ENCODE results near the gene RPTOR.

Gene RPTOR

DNA sequence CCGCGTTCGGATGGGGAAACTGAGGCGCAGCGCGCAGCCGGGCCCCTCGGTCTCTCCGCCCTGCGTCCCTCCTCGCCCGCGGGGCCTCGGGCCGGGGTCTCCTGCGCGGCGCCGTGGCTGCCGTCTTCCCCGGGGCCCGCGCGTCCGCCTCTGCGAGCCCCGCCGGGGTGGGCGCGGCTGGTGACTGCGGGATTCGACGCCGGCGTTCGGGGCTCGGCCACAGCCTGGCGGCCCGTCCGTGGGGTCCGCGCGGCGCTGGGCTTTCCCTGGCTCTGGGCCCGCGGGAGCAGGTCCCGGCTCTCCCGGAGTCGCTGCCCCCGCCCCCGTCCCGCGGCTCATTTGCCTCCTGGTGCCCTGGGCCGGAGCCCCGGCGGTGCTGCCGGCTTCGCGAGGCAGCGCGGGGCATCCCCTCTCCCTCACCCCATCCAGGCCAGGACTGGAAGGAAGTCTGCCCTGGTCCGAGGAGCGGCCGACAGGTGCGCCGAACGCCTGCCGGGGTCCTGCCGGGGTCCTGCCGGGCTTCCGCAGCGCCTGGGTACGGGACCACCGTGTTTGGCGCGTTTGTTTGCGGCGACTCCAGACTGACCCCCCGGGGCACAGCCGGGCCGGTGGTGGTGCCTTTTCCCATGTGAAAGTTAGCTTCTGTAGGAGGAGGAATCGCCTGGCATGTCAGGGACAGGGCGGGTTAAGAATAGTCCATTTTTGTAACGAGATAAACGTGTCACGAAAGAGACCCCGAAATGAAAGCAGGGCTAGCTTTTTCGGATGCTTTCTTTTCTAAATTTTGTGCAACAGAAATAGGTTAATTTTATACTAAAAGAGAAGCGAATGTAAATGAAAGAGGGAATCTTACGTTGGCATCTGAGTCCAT is 447.7 kb downstream of the RPTOR start:
- DNase-seq: no peak
- H3K27ac Mint-ChIP-seq: peak overlapping the region; percentile 80
- H3K27me3 Mint-ChIP-seq: no peaks in the 10 kb centered on the region
- peaks cover 27% of the 10 kb centered on the region for H3K4me1 Mint-ChIP-seq (ENCODE audit: low read depth)
- H3K9me3 Mint-ChIP-seq: no peaks in the 10 kb centered on the region
- peaks cover 30% of the 10 kb centered on the region for H3K36me3 Mint-ChIP-seq (ENCODE audit: low read depth)
- peak overlapping the region; percentile 78 for H3K4me3 Mint-ChIP-seq

DNA sequence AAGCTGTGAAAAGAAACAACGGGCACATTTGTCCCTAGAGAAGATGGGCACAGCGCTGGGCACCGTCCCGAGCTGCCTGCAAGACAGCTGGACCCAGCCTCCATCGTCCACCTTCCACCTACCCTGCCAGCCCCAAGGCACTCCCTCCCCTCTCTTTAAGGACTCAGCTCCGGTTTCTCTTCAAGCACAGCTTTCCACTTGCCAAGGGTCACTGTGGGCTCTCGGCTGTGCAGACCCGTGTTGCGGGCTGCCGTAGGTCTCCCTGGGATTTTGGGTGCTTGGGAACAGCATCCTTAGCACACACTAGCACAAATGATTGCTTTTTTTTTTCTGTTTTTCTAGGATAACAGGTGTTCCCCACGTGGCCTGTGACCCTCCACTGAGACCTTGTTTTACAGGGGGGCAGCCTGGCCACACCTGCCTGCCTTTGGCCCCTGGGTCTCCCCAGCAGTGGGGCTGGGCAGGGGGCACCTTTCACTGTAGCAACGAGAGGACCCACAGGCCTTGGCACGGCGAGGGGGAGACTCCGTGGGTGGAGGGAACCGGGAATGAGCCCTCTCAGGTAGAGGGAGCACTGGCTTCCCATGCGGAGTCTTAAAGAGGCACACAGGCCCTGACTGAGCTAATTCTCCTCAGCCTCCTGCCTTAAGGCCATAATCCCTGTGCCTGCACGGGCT is 448.4 kb downstream of the RPTOR start:
- Mint-ChIP-seq H3K4me1 (ENCODE audit: low read depth) (peaks cover 27% of the 10 kb centered on the region), H3K27me3 (no peaks in the 10 kb centered on the region), H3K36me3 (ENCODE audit: low read depth) (peaks cover 37% of the 10 kb centered on the region), H3K4me3 (peak overlapping the region; percentile 78), H3K27ac (peak overlapping the region; percentile 80), H3K9me3 (no peaks in the 10 kb centered on the region)
- no peak for DNase-seq

DNA sequence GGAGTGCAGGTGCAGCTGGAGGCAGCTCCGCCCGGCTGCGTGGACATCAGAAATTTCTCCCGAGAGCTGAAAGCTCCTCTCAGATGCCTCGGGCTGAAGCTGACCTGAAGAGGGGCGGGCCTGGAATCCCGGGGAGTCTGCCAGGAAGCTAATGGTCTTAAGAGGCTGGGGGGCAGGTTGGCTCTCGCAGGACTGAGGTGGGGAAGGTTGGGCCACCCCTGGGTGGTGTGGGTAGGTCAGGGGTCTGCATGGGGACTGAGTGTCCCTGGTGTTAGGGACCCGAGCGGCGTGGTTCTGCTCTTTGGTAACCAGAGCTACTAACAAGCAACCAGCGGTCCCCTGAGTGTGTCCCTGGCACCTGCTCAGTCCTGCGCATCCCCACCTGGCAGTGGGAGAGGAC is 450.5 kb downstream of the RPTOR start:
- Mint-ChIP-seq H3K27me3 (no peaks in the 10 kb centered on the region), H3K4me3 (no peak overlapping the region), H3K27ac (no peak overlapping the region), H3K4me1 (ENCODE audit: low read depth) (peaks cover 16% of the 10 kb centered on the region), H3K36me3 (ENCODE audit: low read depth) (peaks cover 55% of the 10 kb centered on the region), H3K9me3 (no peaks in the 10 kb centered on the region)
- no peak for DNase-seq

DNA sequence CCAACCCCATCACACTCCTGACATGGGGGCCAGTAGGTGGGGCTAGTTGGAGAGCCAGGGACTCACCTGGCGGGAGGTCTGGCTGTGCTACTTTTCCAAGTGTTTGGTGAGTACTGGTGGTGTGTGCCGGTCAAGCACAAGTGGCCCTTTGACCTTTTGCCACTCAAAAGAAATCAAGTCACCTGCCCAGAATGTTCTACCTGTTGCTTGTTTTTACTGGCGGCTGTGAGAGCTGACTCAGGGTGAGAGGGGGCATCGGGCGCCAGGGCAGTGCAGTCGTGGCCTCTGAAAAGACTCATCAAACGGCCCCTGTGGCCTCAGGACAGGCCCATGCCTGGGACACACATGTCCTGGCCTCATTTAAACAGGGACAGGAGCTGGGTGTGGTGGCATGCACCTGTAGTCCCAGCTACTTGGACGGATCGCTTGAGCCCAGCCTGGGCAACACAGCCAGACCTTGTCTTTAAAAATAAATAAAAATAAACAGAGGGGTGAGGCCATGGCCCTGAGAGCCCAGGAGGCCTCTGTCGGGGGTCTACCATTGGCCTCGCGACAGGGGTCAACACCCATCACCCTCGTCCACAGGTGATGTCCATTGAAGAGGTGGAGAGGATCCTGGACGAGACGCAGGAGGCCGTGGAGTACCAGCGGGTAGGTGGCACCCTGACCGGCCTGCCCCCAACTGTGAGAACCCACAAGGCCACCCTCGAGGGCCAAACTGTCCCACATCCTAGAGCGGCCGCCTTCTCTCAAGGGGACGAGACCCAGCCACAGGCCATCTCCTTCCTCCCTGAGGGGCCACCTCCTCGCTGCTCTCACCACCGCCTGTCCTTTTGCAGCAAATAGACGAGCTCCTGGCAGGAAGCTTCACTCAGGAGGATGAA is 452.0 kb downstream of the RPTOR start:
- Mint-ChIP-seq H3K9me3 (no peaks in the 10 kb centered on the region), H3K4me1 (ENCODE audit: low read depth) (peaks cover 10% of the 10 kb centered on the region), H3K27me3 (peaks cover 5% of the 10 kb centered on the region), H3K36me3 (ENCODE audit: low read depth) (peaks cover 57% of the 10 kb centered on the region), H3K4me3 (no peak overlapping the region), H3K27ac (no peak overlapping the region)
- no peak for DNase-seq

DNA sequence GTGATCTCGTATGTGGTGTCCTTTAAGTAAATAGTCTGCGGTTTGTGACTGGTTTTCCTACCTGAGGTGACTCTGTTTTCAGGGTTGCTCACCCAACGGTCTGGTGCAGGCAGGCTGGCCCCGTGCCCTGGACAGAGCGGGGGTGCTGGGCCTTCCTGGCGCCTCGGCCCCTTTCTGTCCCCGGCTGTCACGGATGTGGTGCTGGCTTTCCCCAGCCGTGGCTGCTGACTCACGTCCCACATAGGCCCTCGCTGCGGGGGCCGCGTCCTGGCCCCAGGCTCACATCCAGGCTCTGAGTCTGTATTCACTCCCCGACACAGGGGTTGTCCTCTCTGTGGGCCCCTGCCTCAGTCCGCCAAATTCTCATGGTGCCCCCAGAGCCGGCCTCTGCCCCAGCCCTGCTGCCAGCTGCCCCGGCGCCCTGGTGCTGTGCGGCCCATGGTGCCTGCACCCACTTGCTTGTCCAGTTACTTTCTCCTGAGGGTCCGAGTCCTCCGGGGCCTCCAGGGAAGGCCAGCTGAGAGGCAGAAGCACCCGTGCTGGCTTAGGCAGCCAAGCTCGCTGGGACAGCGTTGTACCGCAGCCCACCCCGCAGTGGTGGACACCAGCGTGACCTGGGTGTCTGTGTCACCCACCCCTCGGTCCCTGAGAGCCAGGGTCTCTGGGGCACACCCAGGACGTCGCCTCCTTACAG is 452.9 kb downstream of the RPTOR start:
- H3K27me3 Mint-ChIP-seq: peaks cover 10% of the 10 kb centered on the region
- H3K9me3 Mint-ChIP-seq: no peaks in the 10 kb centered on the region
- H3K27ac Mint-ChIP-seq: no peak overlapping the region
- DNase-seq: no peak
- H3K4me1 Mint-ChIP-seq (ENCODE audit: low read depth): peaks cover 14% of the 10 kb centered on the region
- peaks cover 57% of the 10 kb centered on the region for H3K36me3 Mint-ChIP-seq (ENCODE audit: low read depth)
- no peak overlapping the region for H3K4me3 Mint-ChIP-seq

DNA sequence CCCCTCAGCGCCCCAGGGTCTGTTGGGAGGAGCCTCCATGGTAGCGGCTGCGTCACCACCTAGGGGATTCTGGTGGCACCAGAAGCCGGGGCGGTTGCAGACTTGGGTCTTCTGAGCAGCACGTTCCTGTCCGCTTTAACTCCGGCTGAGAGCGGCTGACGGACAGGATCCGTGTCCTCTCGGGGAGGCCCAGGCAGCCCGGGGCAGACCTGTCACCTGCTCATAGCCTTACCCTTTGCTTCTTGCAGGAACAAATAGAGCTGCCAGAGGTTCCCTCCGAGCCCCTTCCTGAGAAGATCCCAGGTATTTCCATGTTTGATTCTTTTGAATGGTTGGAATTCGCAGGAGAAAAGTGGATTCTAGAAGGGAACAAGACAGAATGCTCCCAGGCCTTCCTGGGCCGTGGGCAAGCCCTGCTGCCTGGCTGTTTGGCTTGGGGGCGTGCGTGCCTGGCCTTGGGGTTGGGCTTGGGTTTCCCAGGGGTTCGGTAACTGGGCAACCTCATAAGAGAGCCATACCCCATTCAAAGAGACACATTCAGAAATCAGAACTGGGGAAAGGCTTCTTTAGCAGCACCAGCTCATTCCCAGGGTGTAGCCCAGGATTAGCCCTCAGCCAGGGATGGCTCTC is 453.6 kb downstream of the RPTOR start:
- Mint-ChIP-seq H3K9me3 (no peaks in the 10 kb centered on the region), H3K36me3 (ENCODE audit: low read depth) (peaks cover 53% of the 10 kb centered on the region), H3K27ac (no peak overlapping the region), H3K4me1 (ENCODE audit: low read depth) (peaks cover 12% of the 10 kb centered on the region), H3K27me3 (peaks cover 17% of the 10 kb centered on the region), H3K4me3 (no peak overlapping the region)
- DNase-seq: no peak

DNA sequence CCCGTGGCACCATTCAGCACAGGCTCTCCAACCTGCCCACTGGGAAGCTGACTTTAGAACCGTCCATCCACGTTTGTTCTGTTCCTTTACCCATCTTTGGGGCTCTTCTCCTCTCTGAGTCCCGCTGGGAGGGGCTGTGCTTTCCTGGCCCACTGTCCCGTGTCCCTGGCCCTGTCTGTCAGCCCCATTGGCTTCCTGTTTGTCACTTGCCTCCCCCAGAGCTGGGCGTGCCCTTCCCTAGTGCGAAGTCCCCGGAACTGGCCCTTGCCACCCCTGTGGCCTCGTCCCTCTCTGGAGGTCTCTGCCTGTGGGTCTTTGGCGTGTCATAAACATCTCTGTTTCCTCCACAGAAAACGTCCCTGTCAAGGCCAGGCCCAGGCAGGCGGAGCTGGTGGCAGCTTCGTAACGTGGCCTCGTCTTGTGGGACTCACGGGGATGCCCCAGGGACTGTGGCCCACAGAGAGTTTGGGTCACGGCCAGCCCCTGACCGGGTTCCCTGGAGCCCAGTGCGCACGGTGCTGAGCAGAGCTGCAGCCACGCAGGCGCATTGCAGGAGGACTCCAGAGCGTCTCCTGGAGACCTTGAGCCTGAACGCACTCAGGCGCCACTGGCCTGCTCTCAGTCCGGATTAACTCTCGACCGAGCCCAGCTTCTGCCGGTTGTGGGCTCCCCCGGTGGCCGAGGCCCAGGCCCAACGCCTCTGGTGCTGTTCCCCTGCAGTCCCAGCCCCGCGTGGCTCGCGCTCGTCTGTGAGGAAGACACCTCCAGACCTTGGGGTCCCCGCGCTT is 454.3 kb downstream of the RPTOR start:
- no peaks in the 10 kb centered on the region for H3K9me3 Mint-ChIP-seq
- H3K36me3 Mint-ChIP-seq (ENCODE audit: low read depth): peaks cover 53% of the 10 kb centered on the region
- H3K4me1 Mint-ChIP-seq (ENCODE audit: low read depth): peaks cover 11% of the 10 kb centered on the region
- H3K27me3 Mint-ChIP-seq: peaks cover 22% of the 10 kb centered on the region
- no peak overlapping the region for H3K27ac Mint-ChIP-seq
- H3K4me3 Mint-ChIP-seq: no peak overlapping the region
- no peak for DNase-seq

DNA sequence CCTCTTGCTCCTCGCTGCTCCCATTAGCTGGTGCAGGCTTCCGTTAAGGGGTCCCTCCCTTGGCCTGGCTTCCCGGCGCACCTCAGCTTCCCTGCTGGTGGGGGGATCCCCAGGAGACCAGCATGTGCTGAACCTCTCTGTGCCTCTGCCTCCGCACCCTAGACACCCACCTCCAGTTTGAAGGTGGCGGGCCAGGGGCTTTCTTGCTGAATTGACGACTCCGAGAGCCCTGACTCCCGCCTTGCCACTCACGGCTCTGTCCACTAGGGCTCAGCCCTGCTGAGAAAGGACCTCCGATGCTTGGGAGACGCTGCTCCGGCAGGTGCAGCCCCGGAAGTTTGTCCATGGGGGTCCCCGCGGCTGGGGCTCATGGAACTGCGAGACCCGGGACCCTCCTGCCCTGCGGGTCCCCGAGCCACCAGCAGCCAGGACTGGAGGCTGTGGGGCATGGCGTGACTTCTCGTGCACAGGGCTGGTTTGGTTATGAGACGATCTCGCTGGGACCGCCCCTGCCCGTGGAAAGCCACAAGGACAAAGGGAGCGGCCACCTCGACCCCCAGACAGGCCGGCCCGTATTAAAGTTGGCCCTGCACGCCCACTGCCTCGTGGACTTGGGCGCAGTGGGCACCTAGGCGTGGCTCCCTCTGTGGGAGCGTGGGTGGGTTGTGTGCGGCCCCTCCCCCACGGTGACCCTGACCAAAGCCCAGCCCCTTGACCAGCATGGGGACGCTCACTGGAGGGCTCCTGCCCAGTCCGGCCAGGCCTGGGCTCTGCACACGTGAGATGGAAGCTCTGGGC is 455.1 kb downstream of the RPTOR start:
- Mint-ChIP-seq H3K4me1 (ENCODE audit: low read depth) (peaks cover 15% of the 10 kb centered on the region), H3K36me3 (ENCODE audit: low read depth) (peaks cover 50% of the 10 kb centered on the region), H3K4me3 (no peak overlapping the region), H3K27me3 (peaks cover 27% of the 10 kb centered on the region), H3K9me3 (no peaks in the 10 kb centered on the region), H3K27ac (no peak overlapping the region)
- no peak for DNase-seq

DNA sequence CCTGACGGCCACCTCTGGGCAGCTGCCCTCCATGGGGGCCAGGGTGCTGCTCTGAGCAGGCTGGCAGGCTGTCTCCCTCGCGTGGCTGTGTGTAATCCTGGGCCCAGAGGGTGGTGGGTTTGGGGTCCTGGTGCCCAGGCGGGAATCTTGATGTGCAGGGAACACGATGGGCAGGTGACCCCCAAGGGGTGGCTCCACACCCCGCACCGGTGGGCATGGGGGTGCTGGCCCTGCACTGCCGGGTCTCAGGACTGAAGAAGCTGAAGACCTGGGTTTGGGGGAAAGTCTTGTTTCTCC is 455.6 kb downstream of the RPTOR start:
- Mint-ChIP-seq H3K4me1 (ENCODE audit: low read depth) (peaks cover 17% of the 10 kb centered on the region), H3K36me3 (ENCODE audit: low read depth) (peaks cover 46% of the 10 kb centered on the region), H3K27ac (no peak overlapping the region), H3K4me3 (no peak overlapping the region), H3K27me3 (peaks cover 30% of the 10 kb centered on the region), H3K9me3 (no peaks in the 10 kb centered on the region)
- no peak for DNase-seq

DNA sequence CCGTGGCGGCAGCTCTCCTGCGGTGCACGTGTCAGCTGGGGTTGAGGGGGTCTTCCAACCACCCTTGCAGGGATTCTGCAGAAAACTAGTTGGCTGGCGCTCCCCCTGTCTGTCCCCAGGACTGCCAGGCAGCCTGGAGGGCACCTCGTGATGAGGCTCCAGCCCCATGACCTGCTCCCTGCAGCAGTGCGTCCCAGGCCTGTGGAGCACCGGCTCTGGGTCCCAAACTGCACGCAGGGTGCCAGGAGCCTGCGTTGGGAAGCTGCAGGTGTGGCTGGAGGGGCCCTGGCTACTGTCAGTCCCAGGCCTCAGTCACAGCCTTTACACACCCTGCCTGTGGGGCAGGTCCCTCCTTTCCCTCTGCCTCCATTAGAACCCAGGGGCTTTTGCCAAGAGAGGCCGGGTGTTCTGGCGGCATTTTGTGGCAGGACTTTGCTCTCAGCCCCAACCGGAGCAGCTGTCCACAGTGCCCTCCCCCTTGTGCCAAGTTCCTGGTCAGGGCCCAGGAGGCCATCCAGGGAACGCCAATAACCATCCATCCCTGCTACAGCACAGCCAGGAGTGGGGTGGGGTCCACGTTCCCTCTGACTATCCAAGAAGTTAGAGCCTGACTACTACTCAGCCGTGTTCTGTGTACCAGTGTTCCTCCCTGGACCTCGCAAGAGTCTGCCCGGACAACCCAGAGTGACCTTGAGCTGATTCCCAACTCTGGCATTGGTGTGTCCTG is 456.2 kb downstream of the RPTOR start:
- Mint-ChIP-seq H3K27ac (no peak overlapping the region), H3K4me3 (no peak overlapping the region), H3K4me1 (ENCODE audit: low read depth) (peaks cover 17% of the 10 kb centered on the region), H3K27me3 (peaks cover 30% of the 10 kb centered on the region), H3K9me3 (no peaks in the 10 kb centered on the region), H3K36me3 (ENCODE audit: low read depth) (peaks cover 41% of the 10 kb centered on the region)
- no peak for DNase-seq

DNA sequence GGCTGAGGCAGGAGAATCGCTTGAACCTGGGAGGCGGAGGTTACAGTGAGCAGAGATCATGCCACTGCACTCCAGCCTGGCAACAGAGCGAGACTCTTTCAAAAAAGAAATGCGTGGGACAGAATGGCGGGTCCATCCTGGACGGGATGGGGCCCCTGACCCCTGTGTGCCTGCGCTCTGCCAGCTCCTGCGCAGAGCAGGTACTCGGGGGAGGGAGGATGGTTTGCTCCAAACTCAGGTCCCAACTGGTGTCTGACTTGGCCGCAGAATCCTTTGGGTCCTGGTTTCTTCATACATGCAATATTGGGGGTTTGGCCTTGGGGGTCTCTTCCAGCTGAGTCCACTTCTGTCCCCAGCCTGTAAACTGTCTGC is 457.4 kb downstream of the RPTOR start:
- DNase-seq: no peak
- H3K4me1 Mint-ChIP-seq (ENCODE audit: low read depth): peaks cover 18% of the 10 kb centered on the region
- peaks cover 30% of the 10 kb centered on the region for H3K36me3 Mint-ChIP-seq (ENCODE audit: low read depth)
- H3K9me3 Mint-ChIP-seq: no peaks in the 10 kb centered on the region
- no peak overlapping the region for H3K27ac Mint-ChIP-seq
- no peak overlapping the region for H3K4me3 Mint-ChIP-seq
- peaks cover 40% of the 10 kb centered on the region for H3K27me3 Mint-ChIP-seq

Data from activated T-cell treated with anti-CD3 and anti-CD28 coated beads, Interleukin-2, amount 50 U/mL, for 24 hours (primary cell).